ENCODE measurements around the gene SCARF1.

DNA sequence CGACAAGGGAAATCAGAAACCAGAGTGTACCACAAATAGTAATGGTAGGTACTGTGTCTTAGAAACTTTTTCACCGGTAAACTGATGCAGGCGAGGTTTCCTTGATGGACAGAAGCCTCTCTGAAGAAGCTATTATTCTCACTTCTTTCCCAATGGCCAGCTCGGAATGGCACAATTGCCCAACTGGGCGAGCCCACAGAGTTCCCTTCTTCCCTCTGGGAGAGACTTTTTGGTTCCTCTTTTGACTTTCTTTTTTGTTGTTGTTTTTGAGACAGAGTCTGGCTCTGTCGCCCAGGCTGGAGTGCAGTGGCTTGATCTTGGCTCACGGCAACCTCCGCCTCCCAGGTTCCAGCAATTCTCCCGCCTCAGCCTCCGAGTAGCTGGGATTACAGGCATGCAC is 33.8 kb downstream of the SCARF1 start:
- TF ChIP-seq, protein P1, sequence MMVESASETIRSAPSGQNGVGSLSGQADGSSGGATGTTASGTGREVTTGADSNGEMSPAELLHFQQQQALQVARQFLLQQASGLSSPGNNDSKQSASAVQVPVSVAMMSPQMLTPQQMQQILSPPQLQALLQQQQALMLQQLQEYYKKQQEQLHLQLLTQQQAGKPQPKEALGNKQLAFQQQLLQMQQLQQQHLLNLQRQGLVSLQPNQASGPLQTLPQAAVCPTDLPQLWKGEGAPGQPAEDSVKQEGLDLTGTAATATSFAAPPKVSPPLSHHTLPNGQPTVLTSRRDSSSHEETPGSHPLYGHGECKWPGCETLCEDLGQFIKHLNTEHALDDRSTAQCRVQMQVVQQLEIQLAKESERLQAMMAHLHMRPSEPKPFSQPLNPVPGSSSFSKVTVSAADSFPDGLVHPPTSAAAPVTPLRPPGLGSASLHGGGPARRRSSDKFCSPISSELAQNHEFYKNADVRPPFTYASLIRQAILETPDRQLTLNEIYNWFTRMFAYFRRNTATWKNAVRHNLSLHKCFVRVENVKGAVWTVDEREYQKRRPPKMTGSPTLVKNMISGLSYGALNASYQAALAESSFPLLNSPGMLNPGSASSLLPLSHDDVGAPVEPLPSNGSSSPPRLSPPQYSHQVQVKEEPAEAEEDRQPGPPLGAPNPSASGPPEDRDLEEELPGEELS (CRISPR knock-in tag; IDR thresholded peaks at IDR 0.05): no peak
- TF ChIP-seq, protein P2, sequence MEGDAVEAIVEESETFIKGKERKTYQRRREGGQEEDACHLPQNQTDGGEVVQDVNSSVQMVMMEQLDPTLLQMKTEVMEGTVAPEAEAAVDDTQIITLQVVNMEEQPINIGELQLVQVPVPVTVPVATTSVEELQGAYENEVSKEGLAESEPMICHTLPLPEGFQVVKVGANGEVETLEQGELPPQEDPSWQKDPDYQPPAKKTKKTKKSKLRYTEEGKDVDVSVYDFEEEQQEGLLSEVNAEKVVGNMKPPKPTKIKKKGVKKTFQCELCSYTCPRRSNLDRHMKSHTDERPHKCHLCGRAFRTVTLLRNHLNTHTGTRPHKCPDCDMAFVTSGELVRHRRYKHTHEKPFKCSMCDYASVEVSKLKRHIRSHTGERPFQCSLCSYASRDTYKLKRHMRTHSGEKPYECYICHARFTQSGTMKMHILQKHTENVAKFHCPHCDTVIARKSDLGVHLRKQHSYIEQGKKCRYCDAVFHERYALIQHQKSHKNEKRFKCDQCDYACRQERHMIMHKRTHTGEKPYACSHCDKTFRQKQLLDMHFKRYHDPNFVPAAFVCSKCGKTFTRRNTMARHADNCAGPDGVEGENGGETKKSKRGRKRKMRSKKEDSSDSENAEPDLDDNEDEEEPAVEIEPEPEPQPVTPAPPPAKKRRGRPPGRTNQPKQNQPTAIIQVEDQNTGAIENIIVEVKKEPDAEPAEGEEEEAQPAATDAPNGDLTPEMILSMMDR (IDR thresholded peaks at IDR 0.05): no peak
- TF ChIP-seq TCF7 (CRISPR knock-in tag; IDR thresholded peaks at IDR 0.05; ENCODE audit: low read depth): no peak
